Lung (tissue), 12 donors: ENCODE results near the gene RFX3. TPM values are rescaled to one million over a fixed set of nuclear protein-coding genes. Genes with fewer than 3 reads are reported as not detected.

Experiments
- ATAC-seq: fragments of 200-7000 bp; cut with Tn5 transposase; one replicate; pipeline ENCODE4 v1.9.1; 2020; ENCODE audit warnings: moderate number of reproducible peaks; ENCODE audit not compliant: insufficient read depth, low FRiP score
- DNase-seq, 3 donors: peaks; one replicate each; pipeline ENCODE4 v3.0.0-alpha.2; 2013 to 2017
- H3K27ac ChIP-seq, 2 donors: one replicate each; pipeline ENCODE4 v1.5.1; 2013; ENCODE audit warnings: mild to moderate bottlenecking in 2 of 2, moderate library complexity in 2 of 2, control low read depth in 1 of 2, inconsistent platforms in 1 of 2, low read depth in 1 of 2, low read length in 1 of 2
- H3K27me3 ChIP-seq, 3 donors: one replicate each; pipeline ENCODE4 v1.5.1; 2013; ENCODE audit warnings: low read length in 2 of 3; ENCODE audit not compliant: control insufficient read depth in 3 of 3, insufficient read depth in 3 of 3
- H3K36me3 ChIP-seq, 4 donors: one replicate each; pipeline ENCODE4 v1.5.1; 2013; ENCODE audit warnings: low read length in 4 of 4, mild to moderate bottlenecking in 1 of 4, moderate library complexity in 1 of 4; ENCODE audit not compliant: control insufficient read depth in 4 of 4, insufficient read depth in 4 of 4
- H3K4me1 ChIP-seq, 5 donors: one replicate each; pipeline ENCODE4 v1.5.1; 2013; ENCODE audit warnings: low read length in 5 of 5, mild to moderate bottlenecking in 2 of 5, moderate library complexity in 1 of 5; ENCODE audit not compliant: control insufficient read depth in 5 of 5, insufficient read depth in 5 of 5
- H3K4me3 ChIP-seq: one replicate; pipeline ENCODE4 v1.5.1; 2013; ENCODE audit warnings: mild to moderate bottlenecking, control low read depth, moderate library complexity
- H3K9ac ChIP-seq, 2 donors: one replicate each; pipeline ENCODE4 v1.5.1; 2013; ENCODE audit warnings: low read length in 2 of 2, control low read depth in 1 of 2; ENCODE audit not compliant: insufficient read depth in 1 of 2
- H3K9me3 ChIP-seq, 4 donors: one replicate each; pipeline ENCODE4 v1.5.1; 2013; ENCODE audit warnings: low read length in 3 of 4, mild to moderate bottlenecking in 1 of 4, moderate library complexity in 1 of 4; ENCODE audit not compliant: control insufficient read depth in 4 of 4, insufficient read depth in 3 of 4
- CTCF ChIP-seq: IDR thresholded peaks from 2 replicates; pipeline ENCODE4 v1.5.1; 2012; ENCODE audit warnings: mild to moderate bottlenecking; ENCODE audit errors: control extremely low read depth, extremely low read depth
- WGBS, 2 donors: extraction: QIAGEN DNeasy Blood & Tissue Kit; methylation state at CpG; one replicate each; pipeline ENCODE4 v1.1.7; 2013; 5-methylcytosine and 5-hydroxymethylcytosine counted together
- polyA plus RNA-seq, 2 donors: library from polyadenylated mRNA; stranded (reverse); fragments of 200-250 nt; gene quantifications; one replicate each; pipeline ENCODE4 v1.2.1, GENCODE V29; 2013
- total RNA-seq, 2 donors: library from RNA; depleted of rRNA in 1 of 2; stranded (reverse); fragments of >200 nt in 1 of 2; gene quantifications; one replicate each; pipeline ENCODE4 v1.2.1, GENCODE V29; 2014 to 2021
- donor health status: control.
- donor health status: control.
- donor health status: Bipolar disorder and iron deficiency.
- donor health status: healthy.
- donor health status: DM: yes; HTN: yes; CAD: no.

Gene RFX3
- total and polyA plus RNA-seq, 4 donors, result 3.3 to 45.8 (median 14.0) TPM

DNA sequence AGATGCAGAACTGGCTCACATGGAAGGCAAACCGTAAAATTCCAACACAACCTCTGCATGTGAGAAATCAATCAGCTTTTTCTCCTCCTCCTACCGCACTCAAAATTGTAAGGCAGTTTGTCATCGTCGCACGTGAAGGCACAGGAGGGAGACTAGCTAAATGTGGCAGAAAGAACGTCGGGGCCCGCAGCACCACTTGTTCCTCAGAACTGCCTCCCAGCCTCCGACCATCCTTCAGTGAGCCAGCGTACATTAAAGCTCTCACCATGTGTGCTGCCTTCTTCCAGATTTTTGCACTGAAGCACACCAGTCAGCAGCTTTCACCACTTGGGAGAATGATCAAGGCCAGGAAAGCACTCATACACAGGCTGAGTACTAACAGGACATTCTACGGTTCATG, 105.9 kb downstream of the RFX3 start:
- Histone ChIP-seq H3K27ac (no peak overlapping the region), H3K27me3 (no peaks in the 10 kb centered on the region), H3K4me1 (peaks cover 0 to 2% (median 0%) of the 10 kb centered on the region in 5 donors), H3K4me3 (no peak overlapping the region), H3K9ac (no peak overlapping the region), H3K36me3 (peaks cover 0 to 2% (median 0%) of the 10 kb centered on the region in 4 donors), H3K9me3 (no peaks in the 10 kb centered on the region)
- WGBS, 2 donors, result 97 to 98% methylated on average over 11 of the region's 11 CpGs
- TF ChIP-seq CTCF, result no peak
- no peak for DNase-seq
- no peak for ATAC-seq

DNA sequence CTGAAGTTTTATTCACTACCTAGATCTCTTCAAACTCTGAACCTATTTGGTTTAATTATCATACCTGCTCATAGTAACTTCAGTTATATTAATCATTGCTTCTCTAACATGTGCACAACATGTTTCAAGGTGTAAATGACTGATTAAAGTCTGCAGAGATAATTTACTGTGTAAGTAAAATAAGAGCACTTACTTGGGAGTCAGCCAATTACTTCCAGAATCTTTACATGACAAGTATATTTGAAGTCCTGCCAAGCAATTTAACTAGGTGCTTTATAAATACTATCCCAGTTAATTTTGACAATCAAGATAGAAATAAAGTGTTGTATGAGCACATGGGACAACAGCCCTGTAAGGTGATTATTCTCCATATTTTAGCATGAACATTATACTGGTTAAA, 109.9 kb downstream of the RFX3 start:
- TF ChIP-seq CTCF, result no peak
- ATAC-seq (no peak), DNase-seq (no peak)
- Histone ChIP-seq H3K27me3 (no peaks in the 10 kb centered on the region), H3K9ac (no peak overlapping the region), H3K4me3 (no peak overlapping the region), H3K36me3 (peaks cover 0 to 2% (median 0%) of the 10 kb centered on the region in 4 donors), H3K27ac (no peak overlapping the region), H3K4me1 (peaks cover 0 to 2% (median 0%) of the 10 kb centered on the region in 5 donors), H3K9me3 (no peaks in the 10 kb centered on the region)

DNA sequence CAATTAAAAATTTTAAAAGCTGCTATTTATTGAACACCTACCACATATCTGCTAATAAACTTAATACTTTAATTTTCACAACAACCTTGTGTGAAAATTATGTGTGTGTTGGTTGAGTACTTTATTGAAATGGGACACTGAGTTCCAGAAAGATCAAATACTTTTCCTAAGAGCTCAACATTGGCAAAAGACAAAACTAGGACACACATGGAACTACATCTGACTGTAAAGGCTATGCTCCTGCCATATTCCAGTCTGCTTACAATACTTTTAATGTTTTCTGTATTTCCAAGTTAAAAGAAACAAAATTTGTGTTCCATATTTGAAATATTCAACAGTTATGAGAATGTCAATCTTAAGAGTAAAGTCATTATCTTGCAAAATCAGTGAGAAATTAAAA, 111.8 kb downstream of the RFX3 start:
- no peak overlapping the region for H3K9ac ChIP-seq
- no peaks in the 10 kb centered on the region for H3K36me3 ChIP-seq
- no peak for DNase-seq
- no peaks in the 10 kb centered on the region for H3K27me3 ChIP-seq
- ATAC-seq, result no peak
- no peak for TF ChIP-seq CTCF
- H3K4me3 ChIP-seq, result no peak overlapping the region
- H3K4me1 ChIP-seq, result no peaks in the 10 kb centered on the region
- no peaks in the 10 kb centered on the region for H3K9me3 ChIP-seq
- H3K27ac ChIP-seq, result no peak overlapping the region

DNA sequence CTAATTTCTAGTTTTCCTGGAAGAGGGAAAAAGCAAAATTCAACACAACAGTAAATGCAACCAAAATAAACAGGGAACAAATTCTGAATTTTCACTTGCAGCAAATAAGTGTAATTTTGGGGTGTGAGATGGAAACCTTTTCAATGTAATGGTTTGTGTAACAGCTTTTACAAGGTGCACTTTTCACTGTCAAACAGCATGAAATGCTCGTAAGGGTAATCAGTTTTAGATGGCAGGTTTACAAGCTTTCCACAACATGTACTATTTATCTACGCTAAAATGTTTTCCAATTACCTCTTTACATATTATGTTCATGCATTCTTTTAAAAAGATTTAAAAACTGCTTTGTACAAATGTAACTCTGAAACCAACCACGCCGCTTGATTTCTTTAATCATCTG, 115.3 kb downstream of the RFX3 start:
- Histone ChIP-seq H3K27me3 (no peaks in the 10 kb centered on the region), H3K9ac (no peak overlapping the region), H3K4me1 (no peaks in the 10 kb centered on the region), H3K9me3 (no peaks in the 10 kb centered on the region), H3K36me3 (no peaks in the 10 kb centered on the region), H3K4me3 (no peak overlapping the region), H3K27ac (no peak overlapping the region)
- WGBS, 2 donors, result 96 to 97% methylated on average over 4 of the region's 4 CpGs
- no peak for DNase-seq
- no peak for ATAC-seq
- no peak for TF ChIP-seq CTCF
